Cerebellar cortex (tissue), 1 donor: ENCODE results near the gene IL1RAPL2.

Experiments
- DNase-seq: peaks from one replicate; pipeline ENCODE4 v3.0.0-alpha.2; 2015; ENCODE audit warnings: low spot score

Gene IL1RAPL2

DNA sequence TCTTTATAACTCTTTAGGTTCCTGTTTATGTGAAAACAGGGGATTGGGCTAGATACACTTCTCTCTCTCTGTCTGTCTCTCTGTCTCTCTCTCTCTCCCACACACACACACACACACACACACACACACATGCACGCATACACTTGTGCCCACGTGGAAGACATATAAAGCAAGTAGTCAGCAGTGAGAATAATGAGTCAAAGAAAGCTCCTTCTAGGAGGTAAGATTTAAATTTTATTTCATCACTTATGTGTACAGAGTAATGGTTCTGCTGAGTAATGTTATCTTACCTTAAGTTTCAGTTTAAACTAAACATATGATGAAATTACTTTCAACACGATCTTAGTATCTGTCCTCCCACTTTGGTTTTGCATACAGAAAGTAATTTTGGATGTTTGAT is 897.5 kb downstream of the IL1RAPL2 start:
- no peak for DNase-seq

GRCh38 chrX:105464618-105465017 is 898.6 kb downstream of the IL1RAPL2 start:
- no peak for DNase-seq

DNA sequence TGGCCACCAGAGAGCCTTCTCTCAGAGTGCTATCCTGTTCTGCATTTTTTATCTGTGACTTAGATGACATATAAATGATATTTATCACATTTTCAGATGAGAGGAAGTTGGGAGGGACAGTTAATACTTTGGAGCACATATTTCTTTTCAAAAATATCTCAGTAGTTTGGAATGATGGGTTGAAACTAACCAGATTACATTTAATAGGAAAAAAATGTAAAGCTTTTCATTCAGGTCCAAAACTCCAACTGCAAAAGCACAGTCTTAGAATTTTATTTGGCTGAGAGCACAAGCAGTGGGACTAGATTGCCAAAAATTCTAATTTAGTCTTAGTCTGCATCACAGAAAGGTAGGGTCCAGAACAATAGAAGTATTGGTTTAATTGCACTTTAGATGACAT is 902.7 kb downstream of the IL1RAPL2 start:
- no peak for DNase-seq

DNA sequence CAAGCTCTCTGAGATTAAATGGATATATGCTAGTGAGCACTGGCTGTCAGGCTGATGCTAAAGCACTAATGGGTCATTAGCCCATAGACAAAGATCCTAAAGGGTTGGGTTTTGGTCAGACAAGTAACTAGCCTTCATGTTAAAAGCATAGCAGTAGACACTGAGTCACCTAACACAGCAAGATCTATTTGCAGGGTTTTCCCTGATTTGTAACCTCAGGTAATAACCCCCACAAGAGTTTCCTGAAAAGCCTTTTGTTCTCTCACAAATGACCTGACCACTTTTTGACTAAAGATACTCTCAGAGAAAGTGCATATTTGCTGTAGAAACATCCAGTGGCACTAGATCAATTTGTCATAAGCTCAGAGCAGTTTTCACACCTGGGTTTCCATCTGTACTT is 905.6 kb downstream of the IL1RAPL2 start:
- DNase-seq: no peak

- no peak for DNase-seq
Observed at GRCh38 chrX:105475801-105476200, 909.8 kb downstream of the IL1RAPL2 start.

DNA sequence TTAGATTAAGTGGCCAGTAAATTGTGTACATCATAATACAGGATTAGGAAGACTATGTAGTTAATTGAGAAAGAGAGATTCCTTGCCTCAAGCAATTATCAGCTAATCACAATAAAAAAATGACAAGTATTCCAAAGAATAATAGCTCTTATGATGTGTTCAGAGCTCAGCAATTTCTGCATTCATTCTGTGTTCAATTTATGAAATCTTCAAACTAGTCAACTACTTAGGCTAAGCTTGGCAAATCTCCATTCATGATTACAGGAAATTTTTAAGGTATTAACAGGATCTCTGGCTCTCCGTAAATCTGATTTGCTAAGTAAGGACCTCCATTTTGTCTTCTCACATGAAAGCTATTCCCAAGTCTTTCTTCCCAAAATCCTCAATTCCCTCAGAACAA is 911.4 kb downstream of the IL1RAPL2 start:
- no peak for DNase-seq

DNA sequence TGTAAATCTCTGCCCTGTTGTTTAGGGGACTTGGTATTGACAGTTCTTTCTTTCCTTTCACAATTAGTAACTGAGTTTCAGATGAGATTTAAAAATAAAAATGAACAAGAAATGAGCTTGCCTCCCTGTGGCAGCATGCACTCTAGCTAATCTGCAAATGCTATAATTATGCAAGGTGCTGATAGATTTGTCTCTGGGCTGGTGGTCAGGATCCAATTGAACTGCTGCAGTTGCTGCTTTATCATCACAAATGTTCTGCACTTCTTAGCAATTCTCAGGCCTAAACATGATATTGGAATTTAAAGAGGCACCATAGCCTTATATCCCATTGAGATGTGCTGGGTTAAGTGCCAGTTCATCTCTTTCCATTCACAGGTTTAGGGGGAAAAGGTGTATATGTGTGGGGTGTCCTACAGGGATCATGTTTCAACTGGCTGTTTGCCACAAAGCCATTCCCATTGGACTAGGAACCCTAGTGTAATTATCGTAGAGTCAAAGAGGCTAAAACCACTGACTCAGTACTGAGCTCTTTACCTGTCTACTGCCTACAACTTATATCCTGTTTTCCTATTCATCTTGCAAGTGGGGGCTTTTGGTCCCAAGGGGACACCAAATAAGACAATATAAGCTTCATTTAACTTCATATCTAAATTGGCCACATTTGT is 914.8 kb downstream of the IL1RAPL2 start:
- DNase-seq: no peak

- DNase-seq: no peak
Observed at GRCh38 chrX:105483011-105483410, 917.0 kb downstream of the IL1RAPL2 start.

GRCh38 chrX:105488716-105489115 is 922.7 kb downstream of the IL1RAPL2 start:
- DNase-seq: no peak

DNA sequence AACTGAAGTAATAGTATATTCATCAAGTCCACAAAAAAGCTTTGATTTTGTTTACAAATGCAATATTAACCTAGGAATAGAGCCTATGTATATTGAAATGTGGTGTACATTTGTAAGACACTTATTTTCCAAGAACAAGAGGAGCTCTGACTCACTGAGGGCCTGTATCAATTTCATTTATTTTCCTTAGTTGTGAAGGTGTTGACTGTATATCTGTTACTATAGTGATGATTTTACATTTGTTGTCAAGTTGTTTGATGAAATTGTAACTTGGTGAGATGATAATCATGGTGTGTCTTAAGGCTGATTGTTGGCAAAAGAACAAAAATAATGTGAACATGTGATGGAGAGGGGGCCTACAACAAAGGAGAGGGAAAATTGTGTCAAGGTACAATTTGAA is 929.4 kb downstream of the IL1RAPL2 start:
- DNase-seq: no peak

GRCh38 chrX:105502336-105502735 is 936.3 kb downstream of the IL1RAPL2 start:
- no peak for DNase-seq

GRCh38 chrX:105515561-105515960 is 949.6 kb downstream of the IL1RAPL2 start:
- no peak for DNase-seq

DNA sequence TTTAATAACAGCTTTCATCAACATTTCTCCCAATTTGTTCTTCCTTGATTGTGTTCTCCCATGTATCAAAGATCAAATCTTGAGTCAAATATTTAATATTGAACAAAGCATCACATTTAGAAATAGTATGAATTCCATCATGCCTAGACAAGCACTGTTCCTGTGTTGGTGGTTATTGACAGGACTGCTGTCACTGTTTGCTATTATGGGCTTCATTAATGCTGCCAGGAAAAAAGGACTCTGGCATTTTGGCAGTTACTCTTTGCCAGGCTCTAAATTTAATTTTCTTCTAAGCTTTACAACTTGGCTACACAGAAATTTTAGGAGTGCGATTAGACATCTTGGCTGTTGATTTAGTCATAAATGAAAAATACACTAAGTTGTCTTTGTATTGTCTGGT is 960.4 kb downstream of the IL1RAPL2 start:
- no peak for DNase-seq

GRCh38 chrX:105527759-105528158 is 961.8 kb downstream of the IL1RAPL2 start:
- no peak for DNase-seq

- DNase-seq: no peak
Observed at GRCh38 chrX:105533951-105534350, 968.0 kb downstream of the IL1RAPL2 start.

GRCh38 chrX:105543283-105543682 is 977.3 kb downstream of the IL1RAPL2 start:
- DNase-seq: no peak

DNA sequence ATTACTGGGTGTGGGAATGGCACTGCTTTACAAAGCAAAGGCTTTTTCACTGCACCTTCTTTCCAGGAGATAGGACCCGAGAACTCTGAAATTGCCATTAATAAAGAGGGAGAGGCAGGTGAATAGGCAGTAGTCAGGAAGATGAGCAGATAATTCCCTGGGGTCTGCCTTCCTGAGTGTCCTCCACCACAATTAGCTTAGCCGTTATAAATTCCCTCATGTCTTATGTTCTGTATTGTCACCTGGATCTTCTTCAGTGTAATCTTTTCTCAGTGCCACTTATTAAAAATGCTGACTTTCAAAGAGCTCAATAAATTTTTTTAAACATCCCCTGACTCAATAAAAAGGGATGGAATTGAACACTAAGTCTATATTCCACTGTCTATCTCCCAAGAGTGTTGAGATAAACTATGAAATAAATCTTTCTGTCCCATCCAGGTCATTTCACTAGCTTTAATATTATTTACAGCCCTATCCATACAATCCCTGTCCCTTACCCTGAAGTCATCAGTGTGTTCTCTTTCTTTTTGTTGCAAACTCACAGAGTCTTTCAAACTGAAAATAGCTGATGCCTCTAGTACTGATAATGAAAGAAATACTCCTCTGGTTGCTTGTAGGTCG is 984.2 kb downstream of the IL1RAPL2 start:
- DNase-seq: no peak

GRCh38 chrX:105552395-105552794 is 986.4 kb downstream of the IL1RAPL2 start:
- no peak for DNase-seq

- no peak for DNase-seq
Observed at GRCh38 chrX:105553118-105553517, 987.1 kb downstream of the IL1RAPL2 start.

GRCh38 chrX:105564501-105564900 is 998.5 kb downstream of the IL1RAPL2 start:
- no peak for DNase-seq

DNA sequence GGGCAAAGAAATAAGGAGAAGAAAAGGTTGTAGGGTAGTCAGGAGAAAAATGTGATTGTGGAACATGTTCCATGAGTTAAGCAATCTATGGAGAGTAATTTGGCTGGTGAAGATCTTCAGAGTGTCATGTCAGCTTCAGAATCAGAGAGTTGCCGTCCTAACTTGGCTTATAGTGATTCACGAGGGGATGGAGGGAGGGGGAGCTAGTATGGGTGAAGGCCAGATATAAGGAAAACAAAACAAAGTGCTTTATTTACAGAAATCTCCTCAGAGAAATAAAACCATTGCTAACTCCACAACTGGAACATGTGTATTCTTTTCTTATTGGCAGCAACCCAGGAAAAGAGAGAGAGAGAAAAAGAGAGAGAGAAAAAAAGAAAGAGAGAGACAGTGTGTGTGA is 999.9 kb downstream of the IL1RAPL2 start:
- DNase-seq: no peak

GRCh38 chrX:105567082-105567481 is 1001.1 kb downstream of the IL1RAPL2 start:
- DNase-seq: no peak

DNA sequence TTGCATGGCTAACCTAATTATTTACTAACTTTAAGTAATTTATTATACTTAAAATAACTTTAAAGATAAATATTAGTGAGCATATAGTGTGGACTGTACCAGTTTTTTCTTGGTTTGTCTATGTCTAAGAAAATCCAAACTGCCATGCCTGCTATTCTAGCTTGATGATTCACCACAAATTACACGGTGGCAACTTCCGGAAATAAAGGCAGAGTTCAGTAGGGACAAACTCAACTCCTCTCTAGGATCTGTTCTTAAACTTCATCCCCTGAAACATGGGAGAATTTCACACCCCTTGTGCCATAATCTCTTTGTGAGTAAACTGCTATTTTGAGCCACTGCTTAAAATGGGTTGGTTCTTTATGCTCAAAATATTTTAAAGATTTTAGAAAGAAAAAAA is 1042.7 kb downstream of the IL1RAPL2 start:
- no peak for DNase-seq

- no peak for DNase-seq
Observed at GRCh38 chrX:105609530-105609929, 1043.5 kb downstream of the IL1RAPL2 start.
